CD14-positive monocyte (primary cell): ENCODE results near the gene GUCA1A. TPM values are rescaled to one million over a fixed set of nuclear protein-coding genes. Genes with fewer than 3 reads are reported as not detected.
"Not testable (repeated sequence)": the region's sequence is repeated elsewhere in the genome, so short reads cannot be mapped to it uniquely, and the experiment has no call there.

Experiments used
- DNase-seq, 3 donors: peaks; one replicate each; pipeline ENCODE4 v3.0.0-alpha.2; 2011 to 2022
- H2AFZ ChIP-seq: 2 replicates; pipeline ENCODE4 v1.6.0; 2012; ENCODE audit warnings: mild to moderate bottlenecking, low read depth, low read length, inconsistent platforms; ENCODE audit not compliant: insufficient read depth, poor library complexity, severe bottlenecking
- H3K27ac ChIP-seq, 2 donors: 1 replicate in 1 of 2; 2 replicates in 1 of 2; pipeline ENCODE4 v1.5.1; 2012 to 2013; ENCODE audit warnings: low read length in 2 of 2, control low read depth in 1 of 2, inconsistent platforms in 1 of 2, low read depth in 1 of 2, mild to moderate bottlenecking in 1 of 2
- H3K27me3 ChIP-seq, 2 donors: one replicate each; pipeline versions ENCODE4 v1.6.0 to v1.6.1; 2011 to 2013; ENCODE audit warnings: low read length in 2 of 2; ENCODE audit not compliant: control insufficient read depth in 2 of 2, insufficient read depth in 2 of 2
- H3K36me3 ChIP-seq, 2 donors: replicated peaks in 1 of 2; 1 replicate in 1 of 2; 2 replicates in 1 of 2; pipeline versions ENCODE4 v1.5.1 to v1.6.1; 2012 to 2013; ENCODE audit warnings: low read length in 2 of 2, control low read depth in 1 of 2, inconsistent platforms in 1 of 2, mild to moderate bottlenecking in 1 of 2; ENCODE audit not compliant: insufficient read depth in 2 of 2, control insufficient read depth in 1 of 2
- H3K4me1 ChIP-seq, 2 donors: 1 replicate in 1 of 2; 2 replicates in 1 of 2; pipeline versions ENCODE4 v1.5.1 to v1.6.1; 2012 to 2013; ENCODE audit warnings: low read length in 2 of 2, control low read depth in 1 of 2, inconsistent platforms in 1 of 2, mild to moderate bottlenecking in 1 of 2, moderate library complexity in 1 of 2; ENCODE audit not compliant: insufficient read depth in 2 of 2, control insufficient read depth in 1 of 2
- H3K4me2 ChIP-seq: replicated peaks from 2 replicates; pipeline ENCODE3; 2012; ENCODE audit warnings: low read length, moderate library complexity, mild to moderate bottlenecking; ENCODE audit not compliant: poor library complexity, severe bottlenecking; ENCODE audit errors: extremely low read depth
- H3K4me3 ChIP-seq, 3 experiments: fragments of 200-600 bp in 1 of 3; sonication (generic) in 1 of 3; replicated peaks in 1 of 3; 1 replicate in 2 of 3; 2 replicates in 1 of 3; pipeline ENCODE4 v1.5.1; 2011 to 2013; ENCODE audit warnings: low read length in 3 of 3, mild to moderate bottlenecking in 3 of 3, control low read depth in 2 of 3, low read depth in 2 of 3, inconsistent platforms in 1 of 3, moderate library complexity in 1 of 3
- H3K79me2 ChIP-seq: 2 replicates; pipeline ENCODE4 v1.6.0; 2012; ENCODE audit warnings: mild to moderate bottlenecking, control low read depth, inconsistent platforms, low read length, moderate library complexity; ENCODE audit not compliant: insufficient read depth
- H3K9ac ChIP-seq: 2 replicates; pipeline ENCODE4 v1.6.0; 2017; ENCODE audit warnings: low read length, mild to moderate bottlenecking; ENCODE audit not compliant: insufficient read depth, poor library complexity, severe bottlenecking
- H3K9me3 ChIP-seq, 2 donors: replicated peaks in 1 of 2; 1 replicate in 1 of 2; 2 replicates in 1 of 2; pipeline versions ENCODE4 v1.5.1 to v1.6.1; 2012 to 2013; ENCODE audit warnings: low read length in 2 of 2, control low read depth in 1 of 2; ENCODE audit not compliant: control insufficient read depth in 1 of 2, insufficient read depth in 1 of 2
- H4K20me1 ChIP-seq: 2 replicates; pipeline ENCODE4 v1.6.0; 2012; ENCODE audit warnings: mild to moderate bottlenecking, low read length, control low read depth, moderate library complexity; ENCODE audit not compliant: insufficient read depth
- H3K27ac Mint-ChIP-seq, 7 donors: one replicate each; pipeline ENCODE4 v1.8.0; 2020; ENCODE audit warnings: mild to moderate bottlenecking in 7 of 7, mixed read lengths in 7 of 7, moderate library complexity in 6 of 7, inconsistent platforms in 2 of 7
- H3K27me3 Mint-ChIP-seq, 3 donors: one replicate each; pipeline ENCODE4 v1.8.0; 2021 to 2022; ENCODE audit warnings: low read depth in 3 of 3, mild to moderate bottlenecking in 3 of 3, mixed read lengths in 3 of 3, moderate library complexity in 3 of 3, inconsistent platforms in 1 of 3
- H3K36me3 Mint-ChIP-seq, 2 donors: one replicate each; pipeline ENCODE4 v1.8.0; 2020; ENCODE audit warnings: mixed read lengths in 2 of 2, inconsistent platforms in 1 of 2, mild to moderate bottlenecking in 1 of 2
- H3K4me1 Mint-ChIP-seq: one replicate; pipeline ENCODE4 v1.8.0; 2020; ENCODE audit warnings: mild to moderate bottlenecking, mixed read lengths
- H3K4me3 Mint-ChIP-seq, 2 donors: one replicate each; pipeline ENCODE4 v1.8.0; 2020; ENCODE audit warnings: mild to moderate bottlenecking in 2 of 2, mixed read lengths in 2 of 2, moderate library complexity in 1 of 2
- H3K9me3 Mint-ChIP-seq, 7 donors: one replicate each; pipeline ENCODE4 v1.8.0; 2020 to 2022; ENCODE audit warnings: mixed read lengths in 7 of 7, mild to moderate bottlenecking in 6 of 7, moderate library complexity in 6 of 7, inconsistent platforms in 2 of 7
- WGBS: methylation state at CpG from one replicate; pipeline ENCODE4 v1.1.5; 2013; ENCODE audit warnings: missing lambda C conversion rate; ENCODE audit not compliant: insufficient coverage; 5-methylcytosine and 5-hydroxymethylcytosine counted together
- intact Hi-C, 2 donors: fragments of 100-400 bp; cut with micrococcal nuclease; formaldehyde crosslinking; loops; one replicate each; pipeline versions ENCODE4 v1.15.0 to v1.15.1; 2023
- polyA plus RNA-seq, 3 donors: library from polyadenylated mRNA; depleted of rRNA in 1 of 3; unstranded in 2 of 3; stranded (reverse) in 1 of 3; fragments of 300-500 nt in 2 of 3; fragments of >200 nt in 1 of 3; fragmentation: Illumina TruSeq in 2 of 3; gene quantifications; 1 replicate in 2 of 3; 2 replicates in 1 of 3; pipeline ENCODE4 v1.2.3, GENCODE V29; 2012 to 2021
- TF ChIP-seq, protein P1 (sequence below): fragments of 200-600 bp; IDR thresholded peaks from one replicate; pipeline ENCODE4 v1.8.0; 2022; ENCODE audit warnings: antibody characterized with exemption, mild to moderate bottlenecking

The GUCA1A gene
- polyA plus RNA-seq, 3 donors, result not detected

DNA sequence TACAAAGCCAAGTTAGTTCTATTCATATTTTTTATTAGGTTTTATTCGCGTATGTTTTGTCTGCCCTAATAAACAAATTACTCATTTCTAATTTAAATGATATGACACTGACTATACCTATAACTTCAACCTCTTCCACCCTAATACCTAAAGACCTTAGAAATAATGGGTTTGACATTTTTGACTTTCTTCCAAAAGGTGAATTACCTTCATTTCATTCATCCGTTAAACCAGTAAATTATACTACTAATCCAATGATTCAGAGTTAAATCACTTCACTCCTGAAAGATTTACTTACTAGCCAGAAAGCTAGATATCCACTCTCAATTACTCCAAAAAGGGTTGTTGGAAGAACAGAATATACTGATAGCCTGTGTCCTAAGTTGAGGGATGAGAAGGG is 39.3 kb downstream of the GUCA1A start:
- TF ChIP-seq, protein P1, sequence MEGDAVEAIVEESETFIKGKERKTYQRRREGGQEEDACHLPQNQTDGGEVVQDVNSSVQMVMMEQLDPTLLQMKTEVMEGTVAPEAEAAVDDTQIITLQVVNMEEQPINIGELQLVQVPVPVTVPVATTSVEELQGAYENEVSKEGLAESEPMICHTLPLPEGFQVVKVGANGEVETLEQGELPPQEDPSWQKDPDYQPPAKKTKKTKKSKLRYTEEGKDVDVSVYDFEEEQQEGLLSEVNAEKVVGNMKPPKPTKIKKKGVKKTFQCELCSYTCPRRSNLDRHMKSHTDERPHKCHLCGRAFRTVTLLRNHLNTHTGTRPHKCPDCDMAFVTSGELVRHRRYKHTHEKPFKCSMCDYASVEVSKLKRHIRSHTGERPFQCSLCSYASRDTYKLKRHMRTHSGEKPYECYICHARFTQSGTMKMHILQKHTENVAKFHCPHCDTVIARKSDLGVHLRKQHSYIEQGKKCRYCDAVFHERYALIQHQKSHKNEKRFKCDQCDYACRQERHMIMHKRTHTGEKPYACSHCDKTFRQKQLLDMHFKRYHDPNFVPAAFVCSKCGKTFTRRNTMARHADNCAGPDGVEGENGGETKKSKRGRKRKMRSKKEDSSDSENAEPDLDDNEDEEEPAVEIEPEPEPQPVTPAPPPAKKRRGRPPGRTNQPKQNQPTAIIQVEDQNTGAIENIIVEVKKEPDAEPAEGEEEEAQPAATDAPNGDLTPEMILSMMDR, result no peak
- Histone ChIP-seq H3K9ac (no peak overlapping the region), H3K79me2 (peaks cover 34% of the 10 kb centered on the region), H2AFZ (no peak overlapping the region), H3K4me3 (no peak overlapping the region), H3K27ac (no peak overlapping the region), H3K4me2 (no peak overlapping the region), H3K9me3 (no peaks in the 10 kb centered on the region), H4K20me1 (no peaks in the 10 kb centered on the region), H3K36me3 (peaks cover 62 to 69% of the 10 kb centered on the region in 2 donors), H3K4me1 (peaks cover 10 to 12% of the 10 kb centered on the region in 2 donors), H3K27me3 (no peaks in the 10 kb centered on the region)
- Mint-ChIP-seq H3K9me3 (peaks cover 0 to under 1% (median 0%) of the 10 kb centered on the region in 7 donors), H3K4me3 (no peak overlapping the region), H3K27me3 (no peaks in the 10 kb centered on the region), H3K4me1 (peaks cover 13% of the 10 kb centered on the region), H3K36me3 (peaks cover 52 to 61% of the 10 kb centered on the region in 2 donors), H3K27ac (no peak overlapping the region)
- no CpG with 5 or more reads among the region's 3 CpGs for WGBS
- intact Hi-C loops, result loop anchor here in 1 of 2 donors (10.0 kb wide), 1 partner anchor 428 kb away; the partner anchor contains the start of genes PRICKLE4 and TOMM6
- no peak for DNase-seq

DNA sequence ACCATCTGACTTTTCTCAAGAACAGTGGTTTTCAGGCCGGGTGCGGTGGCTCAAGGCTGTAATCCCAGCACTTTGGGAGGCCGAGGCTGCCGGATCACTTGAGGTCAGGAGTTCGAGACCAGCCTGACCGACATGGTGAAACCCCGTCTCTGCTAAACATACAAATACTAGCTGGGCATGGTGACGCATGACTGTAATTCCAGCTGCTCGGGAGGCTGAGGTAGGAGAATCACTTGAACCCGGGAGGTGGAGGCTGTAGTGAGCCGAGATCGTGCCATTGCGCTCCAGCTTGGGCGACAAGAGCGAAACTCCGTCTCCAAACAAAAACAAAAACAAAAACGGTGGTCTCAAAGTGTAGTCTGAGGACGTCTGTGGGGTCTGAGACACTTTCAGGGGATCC is 43.3 kb downstream of the GUCA1A start:
- H3K27ac Mint-ChIP-seq, result peak overlapping the region in 2 of 7 donors; percentile 56 to 76
- H3K4me3 Mint-ChIP-seq, H2AFZ ChIP-seq, H3K27ac ChIP-seq, H4K20me1 ChIP-seq, H3K9ac ChIP-seq, H3K27me3 ChIP-seq, DNase-seq, H3K27me3 Mint-ChIP-seq, H3K9me3 Mint-ChIP-seq, H3K9me3 ChIP-seq: not testable (repeated sequence)
- peaks cover 17 to 24% of the 10 kb centered on the region in 2 donors for H3K36me3 Mint-ChIP-seq
- H3K4me1 ChIP-seq, result peaks cover 12% of the 10 kb centered on the region in 2 donors
- H3K79me2 ChIP-seq, result peaks cover 36% of the 10 kb centered on the region
- H3K4me2 ChIP-seq, result peak overlapping the region; percentile 77
- peak overlapping the region in 1 of 3 experiments; percentile 81 for H3K4me3 ChIP-seq
- H3K4me1 Mint-ChIP-seq, result peaks cover 13% of the 10 kb centered on the region
- 97% methylated on average over 15 of the region's 18 CpGs for WGBS
- intact Hi-C loops, result loop anchor here (5.0 to 10.0 kb wide), 3 partner anchors 331 to 676 kb away; partner anchors contain the start of genes PRICKLE4 (in 1 of the 2) and TOMM6 (in 1 of the 2)
- H3K36me3 ChIP-seq, result peaks cover 26 to 28% of the 10 kb centered on the region in 2 donors
